Prostate gland (tissue), 2 donors: ENCODE results near the gene MAD1L1. TPM values are rescaled to one million over a fixed set of nuclear protein-coding genes. Genes with fewer than 3 reads are reported as not detected.

Experiments used
- DNase-seq: peaks from one replicate; pipeline ENCODE4 v3.0.0-alpha.2; 2019; ENCODE audit warnings: low spot score
- H3K27ac ChIP-seq, 2 donors: fragments of 200-600 bp; sonication (generic); 2 replicates each; pipeline ENCODE4 v1.5.1; 2017 to 2019
- H3K27me3 ChIP-seq: fragments of 200-600 bp; sonication (generic); replicated peaks from 2 replicates; pipeline ENCODE4 v1.5.1; 2019; ENCODE audit not compliant: insufficient read depth
- H3K36me3 ChIP-seq, 2 donors: fragments of 200-600 bp; sonication (generic); 1 replicate in 1 of 2; 2 replicates in 1 of 2; pipeline versions ENCODE4 v1.5.1 to v1.8.1; 2017 to 2019
- H3K4me1 ChIP-seq: fragments of 200-600 bp; sonication (generic); replicated peaks from 2 replicates; pipeline ENCODE4 v1.5.1; 2019
- H3K4me3 ChIP-seq, 2 donors: fragments of 200-600 bp; sonication (generic); 2 replicates each; pipeline ENCODE4 v1.5.1; 2017 to 2019
- H3K9me3 ChIP-seq: fragments of 200-600 bp; sonication (generic); 2 replicates; pipeline ENCODE4 v1.5.1; 2017
- POLR2A ChIP-seq: fragments of 450-650 bp; IDR thresholded peaks from one replicate; pipeline ENCODE4 v1.6.1; 2016; ENCODE audit warnings: antibody characterized with exemption, mild to moderate bottlenecking
- POLR2AphosphoS5 ChIP-seq: sonication (generic); formaldehyde crosslinking; IDR thresholded peaks from one replicate; pipeline ENCODE4 v1.6.1; 2017; ENCODE audit warnings: antibody characterized with exemption
- WGBS: methylation state at CpG from one replicate; pipeline ENCODE4 v1.1.5; 2018; 5-methylcytosine and 5-hydroxymethylcytosine counted together
- intact Hi-C: fragments of 100-400 bp; cut with DNase I; formaldehyde crosslinking; loops from one replicate; pipeline ENCODE4 v1.14.2; 2022
- total RNA-seq, 2 donors: library from RNA; depleted of rRNA; stranded (reverse); fragments of >200 nt; gene quantifications; one replicate each; pipeline ENCODE4 v1.1.0, GENCODE V29; 2016
- TF ChIP-seq, protein P1 (sequence below), 4 experiments: fragments of 200-600 bp in 2 of 4; fragments of 450-650 bp in 2 of 4; sonication (generic) in 2 of 4; IDR thresholded peaks; 1 replicate in 3 of 4; 2 replicates in 1 of 4; pipeline ENCODE4 v1.5.1; 2016 to 2019; ENCODE audit warnings: antibody characterized with exemption in 4 of 4, mild to moderate bottlenecking in 2 of 4, moderate library complexity in 2 of 4

Gene MAD1L1
- total RNA-seq, 2 donors from 2014 or later = 79.3 to 91.9 TPM

- no peak overlapping the region for H3K4me3 ChIP-seq
- H3K4me1 ChIP-seq = no peaks in the 10 kb centered on the region
- H3K27me3 ChIP-seq = no peaks in the 10 kb centered on the region
- 84% methylated on average over 11 of the region's 11 CpGs for WGBS
- no peak for DNase-seq
- H3K27ac ChIP-seq = no peak overlapping the region
- no peaks in the 10 kb centered on the region for H3K36me3 ChIP-seq
- intact Hi-C loops = no loop called here
- TF ChIP-seq, protein P1, sequence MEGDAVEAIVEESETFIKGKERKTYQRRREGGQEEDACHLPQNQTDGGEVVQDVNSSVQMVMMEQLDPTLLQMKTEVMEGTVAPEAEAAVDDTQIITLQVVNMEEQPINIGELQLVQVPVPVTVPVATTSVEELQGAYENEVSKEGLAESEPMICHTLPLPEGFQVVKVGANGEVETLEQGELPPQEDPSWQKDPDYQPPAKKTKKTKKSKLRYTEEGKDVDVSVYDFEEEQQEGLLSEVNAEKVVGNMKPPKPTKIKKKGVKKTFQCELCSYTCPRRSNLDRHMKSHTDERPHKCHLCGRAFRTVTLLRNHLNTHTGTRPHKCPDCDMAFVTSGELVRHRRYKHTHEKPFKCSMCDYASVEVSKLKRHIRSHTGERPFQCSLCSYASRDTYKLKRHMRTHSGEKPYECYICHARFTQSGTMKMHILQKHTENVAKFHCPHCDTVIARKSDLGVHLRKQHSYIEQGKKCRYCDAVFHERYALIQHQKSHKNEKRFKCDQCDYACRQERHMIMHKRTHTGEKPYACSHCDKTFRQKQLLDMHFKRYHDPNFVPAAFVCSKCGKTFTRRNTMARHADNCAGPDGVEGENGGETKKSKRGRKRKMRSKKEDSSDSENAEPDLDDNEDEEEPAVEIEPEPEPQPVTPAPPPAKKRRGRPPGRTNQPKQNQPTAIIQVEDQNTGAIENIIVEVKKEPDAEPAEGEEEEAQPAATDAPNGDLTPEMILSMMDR (IDR thresholded peaks at IDR 0.05) = no peak
- TF ChIP-seq POLR2A (no peak), POLR2AphosphoS5 (no peak)
- H3K9me3 ChIP-seq = no peaks in the 10 kb centered on the region
These were observed 237.3 kb downstream of the MAD1L1 start for GRCh38 chr7:1995426-1995825.

- H3K4me3 ChIP-seq = no peak overlapping the region
- no peaks in the 10 kb centered on the region for H3K4me1 ChIP-seq
- TF ChIP-seq, protein P1 (IDR thresholded peaks at IDR 0.05) = no peak
- TF ChIP-seq POLR2AphosphoS5 (no peak), POLR2A (no peak)
- H3K27ac ChIP-seq = no peak overlapping the region
- H3K27me3 ChIP-seq = no peaks in the 10 kb centered on the region
- no peak for DNase-seq
- no peaks in the 10 kb centered on the region for H3K9me3 ChIP-seq
- no peaks in the 10 kb centered on the region for H3K36me3 ChIP-seq
- 90% methylated on average over 13 of the region's 13 CpGs for WGBS
- intact Hi-C loops = no loop called here
These were observed 237.8 kb downstream of the MAD1L1 start for GRCh38 chr7:1994931-1995330.

DNA sequence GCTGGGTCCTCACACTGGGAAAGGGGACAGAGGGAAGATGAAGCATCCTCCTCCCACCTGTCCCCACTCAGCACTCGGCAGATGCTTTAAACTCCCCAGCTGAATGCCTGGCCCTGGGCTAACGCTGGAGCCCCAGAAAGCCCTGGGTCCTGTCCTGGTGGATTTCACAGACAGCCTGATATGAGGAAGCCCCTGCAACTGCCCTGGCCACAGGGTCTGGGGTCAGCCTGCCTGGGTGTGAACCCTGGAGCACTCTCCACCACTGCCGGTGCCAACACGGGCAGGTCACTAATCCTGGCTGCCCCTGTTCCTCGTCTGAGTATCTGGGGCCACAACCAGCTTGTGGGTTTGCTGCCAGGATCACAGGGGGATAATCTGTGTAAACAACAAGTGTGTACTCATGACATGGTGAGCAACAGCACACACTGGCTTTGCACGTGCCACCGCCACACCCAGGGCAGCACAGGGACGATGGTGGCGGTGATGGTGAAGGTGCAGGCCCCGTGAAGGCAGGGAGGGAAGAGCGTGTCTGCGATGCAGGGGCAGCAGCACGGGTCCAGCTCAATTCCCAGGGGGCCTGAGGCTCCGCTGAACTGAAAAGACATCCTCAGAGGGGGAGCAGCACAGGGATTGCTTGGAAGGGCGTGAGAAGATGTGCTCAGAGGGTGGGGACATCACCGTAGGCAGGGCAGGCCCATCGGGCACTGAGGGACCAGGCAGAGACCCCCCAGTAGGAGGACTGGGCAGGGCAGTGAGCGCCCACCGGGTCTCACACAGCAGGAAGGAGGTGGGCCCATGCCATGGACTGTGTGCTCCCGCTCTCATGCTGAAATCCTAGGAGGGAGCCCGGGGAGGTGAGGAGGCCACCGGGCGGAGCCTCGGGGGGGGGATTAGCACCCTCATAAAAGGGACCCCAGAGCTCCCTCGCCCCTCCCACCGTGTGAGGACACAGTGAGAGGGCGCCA, 238.7 kb downstream of the MAD1L1 start:
- 78% methylated on average over 27 of the region's 27 CpGs for WGBS
- TF ChIP-seq, protein P1 (IDR thresholded peaks at IDR 0.05) = no peak
- TF ChIP-seq POLR2A (no peak), POLR2AphosphoS5 (no peak)
- no peaks in the 10 kb centered on the region for H3K9me3 ChIP-seq
- H3K36me3 ChIP-seq = no peaks in the 10 kb centered on the region
- intact Hi-C loops = no loop called here
- H3K27ac ChIP-seq = no peak overlapping the region
- H3K27me3 ChIP-seq = no peaks in the 10 kb centered on the region
- no peak for DNase-seq
- no peaks in the 10 kb centered on the region for H3K4me1 ChIP-seq
- no peak overlapping the region for H3K4me3 ChIP-seq

DNA sequence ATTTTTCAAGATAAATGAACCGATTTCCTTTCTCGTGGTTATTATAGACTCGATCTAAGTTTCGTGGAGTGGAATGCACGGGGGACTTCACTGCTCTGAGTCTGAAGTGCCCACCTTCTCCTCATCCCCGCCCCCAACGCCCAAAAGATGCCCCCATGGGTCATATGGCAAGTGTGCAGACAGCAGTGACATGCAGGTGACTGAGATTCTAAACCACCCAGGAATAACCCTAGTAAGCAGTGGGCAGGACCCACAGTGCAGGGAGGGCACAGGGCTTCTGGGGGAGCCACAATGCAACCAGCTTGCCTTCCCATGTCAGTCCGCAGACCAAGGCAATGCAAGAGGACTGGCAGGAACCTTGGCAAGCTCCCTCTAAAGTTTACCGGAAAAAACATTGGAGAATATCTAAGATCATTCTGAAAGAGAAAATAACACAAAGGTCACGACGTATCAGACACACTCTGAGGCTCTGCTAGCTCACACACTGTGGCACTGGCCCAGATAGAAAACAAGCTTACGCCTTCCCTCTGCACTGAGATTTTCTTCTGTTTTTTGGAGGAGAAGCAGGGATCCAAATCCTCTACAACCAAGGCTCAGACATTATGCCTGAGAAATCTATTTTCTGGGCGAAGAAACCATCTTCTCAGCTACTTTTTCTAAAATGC, 239.6 kb downstream of the MAD1L1 start:
- Histone ChIP-seq H3K27me3 (no peaks in the 10 kb centered on the region), H3K9me3 (no peaks in the 10 kb centered on the region), H3K36me3 (no peaks in the 10 kb centered on the region), H3K4me1 (no peaks in the 10 kb centered on the region), H3K4me3 (no peak overlapping the region), H3K27ac (no peak overlapping the region)
- intact Hi-C loops = no loop called here
- DNase-seq = no peak
- 83% methylated on average over 13 of the region's 13 CpGs for WGBS
- TF ChIP-seq, protein P1 (IDR thresholded peaks at IDR 0.05) = no peak
- TF ChIP-seq POLR2AphosphoS5 = no peak
- TF ChIP-seq POLR2A = no peak
